Mucosa of rectum (tissue), 2 donors: ENCODE results near the gene MAGOH.

Experiments used
- H3K27ac ChIP-seq, 2 donors: one replicate each; pipeline ENCODE4 v1.7.0; 2013; ENCODE audit warnings: inconsistent platforms in 2 of 2, low read depth in 2 of 2, low read length in 2 of 2
- H3K27me3 ChIP-seq, 2 donors: one replicate each; pipeline ENCODE4 v1.7.0; 2013; ENCODE audit warnings: low read length in 2 of 2; ENCODE audit not compliant: control insufficient read depth in 2 of 2, insufficient read depth in 2 of 2
- H3K36me3 ChIP-seq, 2 donors: one replicate each; pipeline ENCODE4 v1.7.0; 2013; ENCODE audit warnings: low read length in 2 of 2; ENCODE audit not compliant: control insufficient read depth in 2 of 2, insufficient read depth in 2 of 2
- H3K4me1 ChIP-seq, 2 donors: one replicate each; pipeline ENCODE4 v1.7.0; 2013; ENCODE audit warnings: low read length in 2 of 2, mild to moderate bottlenecking in 1 of 2; ENCODE audit not compliant: control insufficient read depth in 2 of 2, insufficient read depth in 2 of 2
- H3K4me3 ChIP-seq, 2 donors: one replicate each; pipeline ENCODE4 v1.7.0; 2013; ENCODE audit warnings: low read length in 2 of 2
- H3K9ac ChIP-seq, 2 donors: one replicate each; pipeline ENCODE4 v1.7.0; 2013; ENCODE audit warnings: low read length in 2 of 2, low read depth in 1 of 2, mild to moderate bottlenecking in 1 of 2
- H3K9me3 ChIP-seq, 2 donors: one replicate each; pipeline ENCODE4 v1.7.0; 2013; ENCODE audit warnings: low read length in 2 of 2; ENCODE audit not compliant: control insufficient read depth in 2 of 2
- donor health status: healthy.
- donor health status: Normal muscosa, but diverticular disease.

MAGOH gene

GRCh38 chr1:53278298-53278725 is 40.0 kb upstream of the MAGOH start:
- Histone ChIP-seq H3K9ac (no peak overlapping the region), H3K4me3 (no peak overlapping the region), H3K4me1 (no peaks in the 10 kb centered on the region), H3K9me3 (no peaks in the 10 kb centered on the region), H3K27me3 (no peaks in the 10 kb centered on the region), H3K36me3 (no peaks in the 10 kb centered on the region), H3K27ac (no peak overlapping the region)

- Histone ChIP-seq H3K9ac (no peak overlapping the region), H3K27ac (no peak overlapping the region), H3K9me3 (no peaks in the 10 kb centered on the region), H3K4me3 (no peak overlapping the region), H3K4me1 (no peaks in the 10 kb centered on the region), H3K27me3 (no peaks in the 10 kb centered on the region), H3K36me3 (no peaks in the 10 kb centered on the region)
Observed at GRCh38 chr1:53277326-53277725, 39.0 kb upstream of the MAGOH start.

- H3K27me3 ChIP-seq: no peaks in the 10 kb centered on the region
- no peak overlapping the region for H3K27ac ChIP-seq
- H3K9ac ChIP-seq: no peak overlapping the region
- H3K4me1 ChIP-seq: no peaks in the 10 kb centered on the region
- no peak overlapping the region for H3K4me3 ChIP-seq
- H3K36me3 ChIP-seq: no peaks in the 10 kb centered on the region
- H3K9me3 ChIP-seq: no peaks in the 10 kb centered on the region
Observed at GRCh38 chr1:53276902-53277281, 38.6 kb upstream of the MAGOH start.

GRCh38 chr1:53276153-53276901 is 38.0 kb upstream of the MAGOH start:
- H3K27ac ChIP-seq: no peak overlapping the region
- H3K4me3 ChIP-seq: no peak overlapping the region
- H3K4me1 ChIP-seq: no peaks in the 10 kb centered on the region
- H3K36me3 ChIP-seq: no peaks in the 10 kb centered on the region
- H3K9ac ChIP-seq: no peak overlapping the region
- H3K27me3 ChIP-seq: no peaks in the 10 kb centered on the region
- no peaks in the 10 kb centered on the region for H3K9me3 ChIP-seq

- H3K36me3 ChIP-seq: no peaks in the 10 kb centered on the region
- no peaks in the 10 kb centered on the region for H3K9me3 ChIP-seq
- no peak overlapping the region for H3K27ac ChIP-seq
- no peaks in the 10 kb centered on the region for H3K27me3 ChIP-seq
- H3K4me3 ChIP-seq: no peak overlapping the region
- no peak overlapping the region for H3K9ac ChIP-seq
- H3K4me1 ChIP-seq: no peaks in the 10 kb centered on the region
Observed at GRCh38 chr1:53275566-53275965, 37.2 kb upstream of the MAGOH start.

GRCh38 chr1:53274541-53275185 is 36.3 kb upstream of the MAGOH start:
- Histone ChIP-seq H3K27ac (no peak overlapping the region), H3K9ac (no peak overlapping the region), H3K9me3 (no peaks in the 10 kb centered on the region), H3K4me1 (no peaks in the 10 kb centered on the region), H3K36me3 (no peaks in the 10 kb centered on the region), H3K27me3 (no peaks in the 10 kb centered on the region), H3K4me3 (no peak overlapping the region)

- Histone ChIP-seq H3K27me3 (no peaks in the 10 kb centered on the region), H3K4me1 (no peaks in the 10 kb centered on the region), H3K9ac (no peak overlapping the region), H3K27ac (no peak overlapping the region), H3K36me3 (no peaks in the 10 kb centered on the region), H3K4me3 (no peak overlapping the region), H3K9me3 (no peaks in the 10 kb centered on the region)
Observed at GRCh38 chr1:53274026-53274425, 35.7 kb upstream of the MAGOH start.

GRCh38 chr1:53273526-53273925 is 35.2 kb upstream of the MAGOH start:
- no peak overlapping the region for H3K27ac ChIP-seq
- no peak overlapping the region for H3K9ac ChIP-seq
- no peaks in the 10 kb centered on the region for H3K9me3 ChIP-seq
- no peak overlapping the region for H3K4me3 ChIP-seq
- no peaks in the 10 kb centered on the region for H3K27me3 ChIP-seq
- H3K4me1 ChIP-seq: no peaks in the 10 kb centered on the region
- H3K36me3 ChIP-seq: no peaks in the 10 kb centered on the region

- no peaks in the 10 kb centered on the region for H3K9me3 ChIP-seq
- no peaks in the 10 kb centered on the region for H3K27me3 ChIP-seq
- no peaks in the 10 kb centered on the region for H3K36me3 ChIP-seq
- H3K27ac ChIP-seq: no peak overlapping the region
- no peak overlapping the region for H3K4me3 ChIP-seq
- no peaks in the 10 kb centered on the region for H3K4me1 ChIP-seq
- no peak overlapping the region for H3K9ac ChIP-seq
Observed at GRCh38 chr1:53272349-53272748, 34.0 kb upstream of the MAGOH start.

- H3K4me1 ChIP-seq: no peaks in the 10 kb centered on the region
- H3K27ac ChIP-seq: no peak overlapping the region
- no peaks in the 10 kb centered on the region for H3K27me3 ChIP-seq
- H3K9ac ChIP-seq: no peak overlapping the region
- no peaks in the 10 kb centered on the region for H3K36me3 ChIP-seq
- H3K4me3 ChIP-seq: no peak overlapping the region
- H3K9me3 ChIP-seq: no peaks in the 10 kb centered on the region
Observed at GRCh38 chr1:53271446-53272090, 33.2 kb upstream of the MAGOH start.
